ENCODE results near the gene MTARC2.

DNA sequence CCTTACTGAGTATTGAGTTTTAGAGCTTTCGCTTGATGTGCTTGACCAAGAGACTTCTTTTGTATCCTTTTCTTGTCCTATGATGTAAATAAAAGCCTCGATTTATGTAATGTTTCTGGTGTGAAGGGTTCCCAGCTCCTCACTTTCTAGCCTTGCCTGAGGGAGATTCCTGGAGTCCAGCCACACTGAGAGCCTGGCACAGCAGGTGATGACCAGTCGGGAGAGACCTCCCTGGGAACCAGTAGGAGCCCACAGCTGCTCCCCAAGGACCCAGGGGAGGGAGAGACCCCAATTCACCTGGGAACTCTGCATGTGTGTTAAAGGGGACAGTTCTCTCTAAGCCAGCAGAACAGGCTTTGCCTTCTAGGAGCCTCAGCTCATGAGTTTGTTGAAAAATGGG, 49.1 kb upstream of the MTARC2 start:
- no peak for TF ChIP-seq POLR2AphosphoS5 (IDR thresholded peaks at IDR 0.05; ENCODE audit: low read depth, low read length)
- no peak for TF ChIP-seq MEF2A (IDR thresholded peaks at IDR 0.05; ENCODE audit: borderline replicate concordance, low read depth)
- no peak for TF ChIP-seq EP300 (IDR thresholded peaks at IDR 0.05; ENCODE audit: borderline replicate concordance in 1 of 2, low read depth in 1 of 2, low read length in 1 of 2)
- no peak for TF ChIP-seq CTCF (IDR thresholded peaks at IDR 0.05)
- TF ChIP-seq, protein P1, sequence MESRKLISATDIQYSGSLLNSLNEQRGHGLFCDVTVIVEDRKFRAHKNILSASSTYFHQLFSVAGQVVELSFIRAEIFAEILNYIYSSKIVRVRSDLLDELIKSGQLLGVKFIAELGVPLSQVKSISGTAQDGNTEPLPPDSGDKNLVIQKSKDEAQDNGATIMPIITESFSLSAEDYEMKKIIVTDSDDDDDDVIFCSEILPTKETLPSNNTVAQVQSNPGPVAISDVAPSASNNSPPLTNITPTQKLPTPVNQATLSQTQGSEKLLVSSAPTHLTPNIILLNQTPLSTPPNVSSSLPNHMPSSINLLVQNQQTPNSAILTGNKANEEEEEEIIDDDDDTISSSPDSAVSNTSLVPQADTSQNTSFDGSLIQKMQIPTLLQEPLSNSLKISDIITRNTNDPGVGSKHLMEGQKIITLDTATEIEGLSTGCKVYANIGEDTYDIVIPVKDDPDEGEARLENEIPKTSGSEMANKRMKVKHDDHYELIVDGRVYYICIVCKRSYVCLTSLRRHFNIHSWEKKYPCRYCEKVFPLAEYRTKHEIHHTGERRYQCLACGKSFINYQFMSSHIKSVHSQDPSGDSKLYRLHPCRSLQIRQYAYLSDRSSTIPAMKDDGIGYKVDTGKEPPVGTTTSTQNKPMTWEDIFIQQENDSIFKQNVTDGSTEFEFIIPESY (IDR thresholded peaks at IDR 0.05; ENCODE audit: borderline replicate concordance, low read depth), result no peak
- no peak for TF ChIP-seq TEAD4 (IDR thresholded peaks at IDR 0.05; ENCODE audit: borderline replicate concordance, insufficient read depth)
